OCI-LY1 (cell line): ENCODE data around the gene MRPS27.

Experiments used
- EZH2 ChIP-seq: fragments of 200-600 bp; sonication (generic), shearing (Covaris generic); IDR thresholded peaks from 2 replicates; pipeline ENCODE4 v1.8.0; 2017; ENCODE audit warnings: borderline replicate concordance, mixed run types, mild to moderate bottlenecking, antibody characterized with exemption, low read length, moderate library complexity, mixed read lengths
- TF ChIP-seq, protein P1 (sequence below): fragments of 200-600 bp; sonication (generic), shearing (Covaris generic); IDR thresholded peaks from 2 replicates; pipeline ENCODE4 v1.5.1; 2017; ENCODE audit warnings: mild to moderate bottlenecking, antibody characterized with exemption, low read length, moderate library complexity, mixed read lengths

DNA sequence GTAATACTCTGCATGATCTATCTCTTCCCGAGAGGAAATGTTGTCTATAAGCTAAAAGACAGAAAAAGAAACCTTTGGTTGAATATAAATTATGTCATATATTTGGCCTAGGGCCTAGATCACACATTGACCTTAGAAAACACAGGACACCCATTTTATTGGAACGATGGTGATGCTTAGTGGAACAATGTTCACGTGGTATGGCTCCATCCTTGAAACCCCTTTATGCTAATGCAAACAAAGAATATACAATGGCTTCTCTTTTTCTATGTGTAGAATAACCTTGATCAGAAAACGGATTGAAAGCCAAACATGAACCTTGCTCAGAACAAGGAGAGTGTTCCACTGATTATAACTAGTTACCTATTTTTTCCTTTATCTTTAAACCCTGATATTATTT lies 24.5 kb downstream of the MRPS27 start:
- TF ChIP-seq, protein P1, sequence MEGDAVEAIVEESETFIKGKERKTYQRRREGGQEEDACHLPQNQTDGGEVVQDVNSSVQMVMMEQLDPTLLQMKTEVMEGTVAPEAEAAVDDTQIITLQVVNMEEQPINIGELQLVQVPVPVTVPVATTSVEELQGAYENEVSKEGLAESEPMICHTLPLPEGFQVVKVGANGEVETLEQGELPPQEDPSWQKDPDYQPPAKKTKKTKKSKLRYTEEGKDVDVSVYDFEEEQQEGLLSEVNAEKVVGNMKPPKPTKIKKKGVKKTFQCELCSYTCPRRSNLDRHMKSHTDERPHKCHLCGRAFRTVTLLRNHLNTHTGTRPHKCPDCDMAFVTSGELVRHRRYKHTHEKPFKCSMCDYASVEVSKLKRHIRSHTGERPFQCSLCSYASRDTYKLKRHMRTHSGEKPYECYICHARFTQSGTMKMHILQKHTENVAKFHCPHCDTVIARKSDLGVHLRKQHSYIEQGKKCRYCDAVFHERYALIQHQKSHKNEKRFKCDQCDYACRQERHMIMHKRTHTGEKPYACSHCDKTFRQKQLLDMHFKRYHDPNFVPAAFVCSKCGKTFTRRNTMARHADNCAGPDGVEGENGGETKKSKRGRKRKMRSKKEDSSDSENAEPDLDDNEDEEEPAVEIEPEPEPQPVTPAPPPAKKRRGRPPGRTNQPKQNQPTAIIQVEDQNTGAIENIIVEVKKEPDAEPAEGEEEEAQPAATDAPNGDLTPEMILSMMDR: no peak
- no peak for TF ChIP-seq EZH2
